Endodermal cell (in vitro differentiated cells): Measurements from ENCODE around the gene CCK. TPM values are rescaled to one million over a fixed set of nuclear protein-coding genes. Genes with fewer than 3 reads are reported as not detected.
A peak's percentile ranks its signal among the peaks of the same experiment; 100 is the strongest.

Source experiments
- DNase-seq: peaks from one replicate; pipeline ENCODE4 v3.0.0-alpha.2; 2017
- H3K27ac ChIP-seq: 2 replicates; pipeline ENCODE4 v1.5.1; 2013; ENCODE audit warnings: mild to moderate bottlenecking, low read depth, low read length, moderate library complexity
- H3K27me3 ChIP-seq: 2 replicates; pipeline ENCODE4 v1.6.1; 2013; ENCODE audit warnings: mild to moderate bottlenecking, low read length, moderate library complexity; ENCODE audit not compliant: insufficient read depth, control insufficient read depth, poor library complexity, severe bottlenecking
- H3K36me3 ChIP-seq: 2 replicates; pipeline ENCODE4 v1.7.0; 2013; ENCODE audit warnings: mild to moderate bottlenecking, low read length, moderate library complexity; ENCODE audit not compliant: control insufficient read depth, insufficient read depth
- H3K4me1 ChIP-seq: one replicate; pipeline ENCODE4 v1.7.0; 2013; ENCODE audit warnings: low read length; ENCODE audit not compliant: control insufficient read depth, insufficient read depth
- H3K4me3 ChIP-seq: 2 replicates; pipeline ENCODE4 v1.5.1; 2013; ENCODE audit warnings: mild to moderate bottlenecking, low read length, moderate library complexity
- H3K9ac ChIP-seq: 2 replicates; pipeline ENCODE4 v1.6.1; 2013; ENCODE audit warnings: mild to moderate bottlenecking, low read length, moderate library complexity; ENCODE audit not compliant: poor library complexity, severe bottlenecking; ENCODE audit errors: extremely low read depth
- H3K9me3 ChIP-seq: 2 replicates; pipeline ENCODE4 v1.6.1; 2013; ENCODE audit warnings: mild to moderate bottlenecking, low read length, moderate library complexity; ENCODE audit not compliant: control insufficient read depth
- H3K27ac Mint-ChIP-seq: 2 replicates; pipeline ENCODE4 v1.8.0; 2020; ENCODE audit warnings: mixed read lengths
- H3K27me3 Mint-ChIP-seq: 2 replicates; pipeline ENCODE4 v1.8.0; 2021; ENCODE audit warnings: mild to moderate bottlenecking, mixed read lengths; ENCODE audit not compliant: insufficient read depth
- H3K36me3 Mint-ChIP-seq: 2 replicates; pipeline ENCODE4 v1.8.0; 2020; ENCODE audit warnings: low read depth, mixed read lengths
- H3K4me1 Mint-ChIP-seq: 2 replicates; pipeline ENCODE4 v1.8.0; 2020; ENCODE audit warnings: mixed read lengths
- H3K4me3 Mint-ChIP-seq: 2 replicates; pipeline ENCODE4 v1.8.0; 2020; ENCODE audit warnings: mild to moderate bottlenecking, moderate library complexity, mixed read lengths
- H3K9me3 Mint-ChIP-seq: 2 replicates; pipeline ENCODE4 v1.8.0; 2020; ENCODE audit warnings: mild to moderate bottlenecking, mixed read lengths
- CTCF ChIP-seq: fragments of 200-600 bp; sonication (generic); conservative IDR thresholded peaks from 2 replicates; pipeline ENCODE4 v1.5.0; 2021; ENCODE audit warnings: antibody characterized with exemption, mild to moderate bottlenecking
- WGBS, 2 experiments: methylation state at CpG; one replicate each; pipeline versions ENCODE4 v1.1.5 to v1.1.7; 2013; ENCODE audit warnings: missing lambda C conversion rate in 2 of 2, mixed read lengths in 1 of 2; ENCODE audit not compliant: insufficient coverage in 1 of 2, insufficient read length in 1 of 2; 5-methylcytosine and 5-hydroxymethylcytosine counted together
- total RNA-seq, 2 donors: library from RNA; stranded (reverse); fragmentation: NEBNext Ultra II Directional in 1 of 2; extraction: Animal tissue kit (Norgen Biotek cat#: 25700) in 1 of 2; gene quantifications; 2 replicates in 1 of 2; 3 replicates in 1 of 2; pipeline ENCODE4 v1.2.1, GENCODE V29; 2021

Gene CCK
- total RNA-seq, 2 donors from 2014 or later: 0.64 to 0.97 TPM

DNA sequence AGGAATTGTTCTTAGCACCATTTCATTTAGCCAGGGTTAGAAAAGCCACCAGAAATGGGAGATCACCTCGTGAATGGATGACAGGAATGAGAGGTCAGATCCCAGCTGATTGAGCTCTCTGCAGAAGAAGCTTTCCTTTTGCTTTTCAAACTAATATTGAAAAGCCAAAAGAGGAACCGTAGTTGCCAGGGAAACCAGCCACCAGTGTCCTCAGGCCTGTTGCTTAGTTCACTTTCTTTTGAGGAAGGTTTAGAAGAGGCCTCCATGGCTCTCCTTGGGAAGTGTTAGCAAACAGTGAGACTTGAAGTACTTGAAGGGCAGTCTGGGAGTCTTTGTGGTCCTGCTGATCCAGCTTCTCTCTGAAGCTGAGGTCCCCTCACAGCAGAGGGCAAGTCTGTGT, 7.4 kb upstream of the CCK start:
- Histone ChIP-seq H3K4me3 (no peak overlapping the region), H3K27ac (no peak overlapping the region), H3K27me3 (no peaks in the 10 kb centered on the region), H3K36me3 (no peaks in the 10 kb centered on the region), H3K9ac (no peak overlapping the region), H3K4me1 (peaks cover 4% of the 10 kb centered on the region), H3K9me3 (peaks cover 25% of the 10 kb centered on the region)
- TF ChIP-seq CTCF: no peak
- Mint-ChIP-seq H3K27ac (no peak overlapping the region), H3K36me3 (no peaks in the 10 kb centered on the region), H3K4me1 (peaks cover 20% of the 10 kb centered on the region), H3K4me3 (no peak overlapping the region), H3K27me3 (peaks cover 26% of the 10 kb centered on the region), H3K9me3 (peaks cover 20% of the 10 kb centered on the region)
- 77 to 86% methylated on average over 2 of the region's 2 CpGs for WGBS, 2 experiments
- DNase-seq: no peak

DNA sequence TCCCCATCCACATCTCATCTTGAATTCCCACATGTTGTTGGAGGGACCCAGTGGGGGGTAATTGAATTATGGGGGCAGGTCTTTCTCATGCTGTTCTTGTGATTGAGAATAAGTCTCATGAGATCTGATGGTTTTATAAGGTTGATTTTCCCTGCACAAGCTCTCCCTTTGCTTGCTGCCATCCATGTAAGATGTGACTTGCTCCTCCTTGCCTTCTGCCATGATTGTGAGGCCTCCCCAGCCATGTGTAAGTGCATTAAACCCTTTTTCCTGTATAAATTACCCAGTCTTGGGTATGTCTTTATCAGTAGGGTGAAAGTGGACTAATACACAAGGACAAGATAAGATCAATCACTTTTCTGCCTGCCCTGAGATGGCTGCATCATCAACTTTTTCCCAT, 5.8 kb upstream of the CCK start:
- Histone ChIP-seq H3K27me3 (no peaks in the 10 kb centered on the region), H3K27ac (no peak overlapping the region), H3K4me3 (peak overlapping the region; percentile 69), H3K9ac (no peak overlapping the region), H3K9me3 (peaks cover 25% of the 10 kb centered on the region), H3K36me3 (no peaks in the 10 kb centered on the region), H3K4me1 (peaks cover 4% of the 10 kb centered on the region)
- H3K36me3 Mint-ChIP-seq: no peaks in the 10 kb centered on the region
- H3K4me1 Mint-ChIP-seq: peaks cover 20% of the 10 kb centered on the region
- peaks cover 34% of the 10 kb centered on the region for H3K27me3 Mint-ChIP-seq
- DNase-seq: no peak
- H3K9me3 Mint-ChIP-seq: peaks cover 19% of the 10 kb centered on the region
- H3K27ac Mint-ChIP-seq: no peak overlapping the region
- no peak overlapping the region for H3K4me3 Mint-ChIP-seq
- TF ChIP-seq CTCF: no peak

GRCh38 chr3:42270561-42270960, 4.6 kb upstream of the CCK start:
- H3K27ac Mint-ChIP-seq: no peak overlapping the region
- no peak overlapping the region for H3K4me3 Mint-ChIP-seq
- H3K36me3 Mint-ChIP-seq: no peaks in the 10 kb centered on the region
- H3K4me1 Mint-ChIP-seq: peaks cover 20% of the 10 kb centered on the region
- H3K4me1 ChIP-seq: peaks cover 4% of the 10 kb centered on the region
- peaks cover 36% of the 10 kb centered on the region for H3K27me3 Mint-ChIP-seq
- peak; percentile 63 for DNase-seq
- 50% methylated on average over 1 of the region's 1 CpG; no CpG with 5 or more reads in 1 of the 2 experiments for whole genome bisulfite sequencing, 2 experiments
- H3K4me3 ChIP-seq: peak overlapping the region; percentile 69
- H3K36me3 ChIP-seq: no peaks in the 10 kb centered on the region
- no peak overlapping the region for H3K27ac ChIP-seq
- H3K27me3 ChIP-seq: peaks cover 4% of the 10 kb centered on the region
- no peak overlapping the region for H3K9ac ChIP-seq
- no peak for TF ChIP-seq CTCF
- peaks cover 25% of the 10 kb centered on the region for H3K9me3 ChIP-seq
- H3K9me3 Mint-ChIP-seq: peaks cover 19% of the 10 kb centered on the region
